Esophagus muscularis mucosa (tissue), 4 donors: Measurements from ENCODE around the gene CALD1. TPM values are rescaled to one million over a fixed set of nuclear protein-coding genes. Genes with fewer than 3 reads are reported as not detected.

Experiments
- DNase-seq: peaks from one replicate; pipeline ENCODE4 v3.0.0-alpha.2; 2017; ENCODE audit errors: extremely low spot score
- H3K27ac ChIP-seq, 4 donors: fragments of 200-600 bp; sonication (generic); replicated peaks in 1 of 4; 1 replicate in 3 of 4; 2 replicates in 1 of 4; pipeline ENCODE4 v1.5.1; 2016 to 2019; ENCODE audit warnings: mild to moderate bottlenecking in 1 of 4
- H3K27me3 ChIP-seq, 4 donors: fragments of 200-600 bp; sonication (generic); one replicate each; pipeline versions ENCODE4 v1.5.1 to v1.6.0; 2016 to 2019
- H3K36me3 ChIP-seq, 4 donors: fragments of 200-600 bp; sonication (generic); one replicate each; pipeline ENCODE4 v1.5.1; 2016 to 2019
- H3K4me1 ChIP-seq, 4 donors: fragments of 200-600 bp; sonication (generic); one replicate each; pipeline ENCODE4 v1.5.1; 2016 to 2019
- H3K4me3 ChIP-seq, 4 donors: fragments of 200-600 bp; sonication (generic); 1 replicate in 2 of 4; 2 replicates in 2 of 4; pipeline ENCODE4 v1.5.1; 2016 to 2019; ENCODE audit warnings: mild to moderate bottlenecking in 4 of 4, moderate library complexity in 1 of 4
- H3K9me3 ChIP-seq, 4 donors: fragments of 200-600 bp; sonication (generic); 1 replicate in 3 of 4; 2 replicates in 1 of 4; pipeline ENCODE4 v1.5.1; 2016 to 2019
- CTCF ChIP-seq, 3 experiments: fragments of 200-600 bp in 2 of 3; fragments of 450-650 bp in 1 of 3; sonication (generic) in 2 of 3; IDR thresholded peaks; one replicate each; pipeline ENCODE4 v1.5.1; 2017 to 2019; ENCODE audit warnings: antibody characterized with exemption in 3 of 3, mild to moderate bottlenecking in 2 of 3, moderate library complexity in 1 of 3
- EP300 ChIP-seq: sonication (generic); formaldehyde crosslinking; IDR thresholded peaks from one replicate; pipeline ENCODE4 v1.6.1; 2017; ENCODE audit warnings: antibody characterized with exemption
- POLR2A ChIP-seq: fragments of 450-650 bp; IDR thresholded peaks from one replicate; pipeline ENCODE4 v1.6.1; 2017; ENCODE audit warnings: antibody characterized with exemption, moderate library complexity, mild to moderate bottlenecking, low read depth
- POLR2AphosphoS5 ChIP-seq, 2 donors: sonication (generic); formaldehyde crosslinking; IDR thresholded peaks; one replicate each; pipeline ENCODE4 v1.6.1; 2017; ENCODE audit warnings: antibody characterized with exemption in 2 of 2
- WGBS: methylation state at CpG from one replicate; pipeline ENCODE4 v1.1.5; 2018; 5-methylcytosine and 5-hydroxymethylcytosine counted together
- intact Hi-C: fragments of 100-400 bp; cut with DNase I; formaldehyde crosslinking; loops from one replicate; pipeline ENCODE4 v1.15.1; 2023
- total RNA-seq, 4 donors: library from RNA; depleted of rRNA; stranded (reverse); fragments of >200 nt; gene quantifications; one replicate each; pipeline versions ENCODE4 v1.1.0 to v1.2.1, GENCODE V29; 2016

The CALD1 gene
- total RNA-seq, 4 donors from 2014 or later = 2,057 to 3,140 (median 2,687) TPM

- peaks cover 0 to 6% (median 0%) of the 10 kb centered on the region in 4 donors for H3K36me3 ChIP-seq
- peak overlapping the region; percentile 15 to 87 (median 76) for H3K27ac ChIP-seq
- DNase-seq = no peak
- no peaks in the 10 kb centered on the region for H3K9me3 ChIP-seq
- TF ChIP-seq POLR2A (no peak), CTCF (IDR thresholded peaks at IDR 0.05) (no peak), POLR2AphosphoS5 (IDR thresholded peaks at IDR 0.05) (no peak)
- intact Hi-C loops = no loop called here
- peaks cover 49 to 98% (median 98%) of the 10 kb centered on the region in 4 donors for H3K4me1 ChIP-seq
- no peaks in the 10 kb centered on the region for H3K27me3 ChIP-seq
- WGBS = 78% methylated on average over 1 of the region's 1 CpG
- H3K4me3 ChIP-seq = no peak overlapping the region
Observed at GRCh38 chr7:134859783-134860182, 80.3 kb downstream of the CALD1 start.

- no peak for DNase-seq
- Histone ChIP-seq H3K27me3 (no peaks in the 10 kb centered on the region), H3K4me1 (peaks cover 40 to 99% (median 98%) of the 10 kb centered on the region in 4 donors), H3K27ac (peak overlapping the region; percentile 73 to 87 (median 79)), H3K4me3 (peak overlapping the region; percentile 28 to 49 (median 35)), H3K9me3 (no peaks in the 10 kb centered on the region), H3K36me3 (peaks cover 13 to 30% (median 23%) of the 10 kb centered on the region in 4 donors)
- TF ChIP-seq POLR2A (no peak), POLR2AphosphoS5 (IDR thresholded peaks at IDR 0.05) (peak in 1 of 2 donors; percentile 43), EP300 (no peak), CTCF (IDR thresholded peaks at IDR 0.05) (no peak)
- WGBS = 28% methylated on average over 9 of the region's 9 CpGs
- intact Hi-C loops = no loop called here
Observed at GRCh38 chr7:134865001-134865845, 85.8 kb downstream of the CALD1 start.

- peaks cover 13 to 30% (median 24%) of the 10 kb centered on the region in 4 donors for H3K36me3 ChIP-seq
- no peak for DNase-seq
- peak overlapping the region; percentile 73 to 87 (median 79) for H3K27ac ChIP-seq
- no peaks in the 10 kb centered on the region for H3K9me3 ChIP-seq
- H3K4me3 ChIP-seq = peak overlapping the region in 3 of 4 donors; percentile 2 to 37 (median 22)
- WGBS = 25% methylated on average over 8 of the region's 8 CpGs
- no peaks in the 10 kb centered on the region for H3K27me3 ChIP-seq
- H3K4me1 ChIP-seq = peaks cover 48 to 98% (median 97%) of the 10 kb centered on the region in 4 donors
- TF ChIP-seq CTCF (IDR thresholded peaks at IDR 0.05) = no peak
- peak; percentile 22 to 34 for TF ChIP-seq POLR2AphosphoS5 (IDR thresholded peaks at IDR 0.05)
- intact Hi-C loops = no loop called here
Observed at GRCh38 chr7:134866617-134867016, 87.2 kb downstream of the CALD1 start.

GRCh38 chr7:134870156-134870555, 90.7 kb downstream of the CALD1 start:
- 45% methylated on average over 5 of the region's 5 CpGs for WGBS
- Histone ChIP-seq H3K4me1 (peaks cover 42 to 100% (median 97%) of the 10 kb centered on the region in 4 donors), H3K27ac (peak overlapping the region; percentile 70 to 87 (median 79))

More at GRCh38 chr7:134870156-134870555, 90.7 kb downstream of the CALD1 start:
- intact Hi-C loops = no loop called here
- TF ChIP-seq POLR2AphosphoS5 (IDR thresholded peaks at IDR 0.05) (peak in 1 of 2 donors; percentile 27), CTCF (IDR thresholded peaks at IDR 0.05) (no peak)
- H3K27me3 ChIP-seq = no peaks in the 10 kb centered on the region
- H3K4me3 ChIP-seq = no peak overlapping the region
- no peaks in the 10 kb centered on the region for H3K9me3 ChIP-seq
- DNase-seq = no peak
- H3K36me3 ChIP-seq = peaks cover 13 to 30% (median 21%) of the 10 kb centered on the region in 4 donors
